ENCODE data around the gene NAALADL2.
"Not testable (repeated sequence)": the region's sequence is repeated elsewhere in the genome, so short reads cannot be mapped to it uniquely, and the experiment has no call there.

The NAALADL2 gene

DNA sequence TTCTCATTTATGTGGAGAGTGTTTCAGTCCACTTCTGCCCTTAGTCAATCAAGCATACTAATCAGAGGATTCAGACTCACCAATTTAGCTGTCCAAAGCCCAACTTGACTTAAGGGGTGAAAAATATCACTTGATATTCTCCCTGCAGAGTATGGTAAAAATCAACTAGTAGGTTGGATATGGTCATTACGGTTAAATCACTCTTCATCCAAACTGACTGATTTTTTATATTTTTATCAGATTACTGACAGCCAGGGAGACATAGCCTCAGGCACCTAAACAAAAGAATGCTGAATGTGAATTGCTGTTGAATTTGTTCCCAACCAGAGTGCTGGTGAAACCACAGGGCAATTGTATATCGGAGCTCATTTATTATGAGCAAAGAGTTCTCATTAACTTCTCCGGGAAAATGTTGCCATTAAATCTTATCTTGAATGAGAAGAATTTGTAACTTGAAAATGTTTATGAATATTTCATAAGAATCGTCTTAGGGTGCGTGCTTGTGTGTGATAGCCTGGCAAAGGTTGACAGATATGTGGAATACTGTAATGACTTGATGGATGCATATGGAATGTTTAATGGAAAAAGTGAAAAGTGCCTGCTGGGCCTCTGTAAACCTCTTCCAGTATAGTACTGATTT lies 411.2 kb downstream of the NAALADL2 start:
- in situ Hi-C loops (cut with HindIII; ENCODE audit: low sequenced_read_pairs) = no loop called here
- no peak overlapping the region for H3K4me3 ChIP-seq (ENCODE audit: low read depth, low read length)
- TF ChIP-seq CTCF (IDR thresholded peaks at IDR 0.05; ENCODE audit: low read depth, low read length) = no peak
- peak; percentile 59 for DNase-seq (ENCODE audit: low read depth, low spot score)

- TF ChIP-seq CTCF (IDR thresholded peaks at IDR 0.05; ENCODE audit: low read depth, low read length) = no peak
- in situ Hi-C loops (cut with HindIII; ENCODE audit: low sequenced_read_pairs) = no loop called here
- H3K4me3 ChIP-seq (ENCODE audit: low read depth, low read length) = no peak overlapping the region
- DNase-seq (ENCODE audit: low read depth, low spot score) = no peak
Observed at GRCh38 chr3:175270866-175271265, 411.7 kb downstream of the NAALADL2 start.

DNA sequence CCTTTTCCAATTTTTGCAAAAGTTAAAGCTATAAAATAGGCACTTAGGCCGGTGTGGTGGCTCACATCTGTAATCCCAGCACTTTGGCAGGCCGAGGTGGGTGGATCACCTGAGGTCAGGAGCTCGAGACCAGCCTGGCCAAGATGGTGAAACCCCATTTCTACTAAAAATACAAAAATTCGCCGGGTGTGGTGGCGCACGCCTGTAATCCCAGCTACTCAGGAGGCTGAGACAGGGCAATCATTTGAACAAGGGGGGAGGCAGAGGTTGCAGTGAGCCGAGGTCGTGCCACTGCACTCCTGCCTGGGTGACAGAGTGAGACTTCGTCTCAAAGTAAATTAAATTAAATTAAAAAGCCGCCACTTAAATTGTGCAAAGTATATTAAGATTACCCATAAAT lies 412.3 kb downstream of the NAALADL2 start:
- in situ Hi-C loops (cut with HindIII; ENCODE audit: low sequenced_read_pairs); H3K4me3 ChIP-seq (ENCODE audit: low read depth, low read length); DNase-seq (ENCODE audit: low read depth, low spot score): not testable (repeated sequence)

DNA sequence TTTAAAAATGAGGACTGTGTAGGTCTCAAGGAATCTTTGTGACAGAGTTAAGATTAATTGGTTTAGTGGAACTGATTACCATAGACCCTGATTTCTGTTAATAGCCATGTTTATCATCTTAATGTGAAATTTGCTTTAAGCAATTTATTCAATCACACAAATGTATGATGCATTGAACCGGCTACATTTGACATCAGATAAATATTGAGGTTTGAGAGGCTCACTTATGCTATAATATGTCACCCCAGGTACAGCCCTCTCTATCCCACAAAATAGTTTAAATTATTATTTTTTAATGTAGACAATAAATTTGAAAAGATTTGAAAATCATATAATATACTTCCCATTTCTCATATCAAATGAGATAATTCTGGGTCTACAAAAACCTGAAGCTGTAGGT lies 413.3 kb downstream of the NAALADL2 start:
- in situ Hi-C loops (cut with HindIII; ENCODE audit: low sequenced_read_pairs) = no loop called here
- DNase-seq (ENCODE audit: low read depth, low spot score) = no peak
- no peak overlapping the region for H3K4me3 ChIP-seq (ENCODE audit: low read depth, low read length)
- no peak for TF ChIP-seq CTCF (IDR thresholded peaks at IDR 0.05; ENCODE audit: low read depth, low read length)

GRCh38 chr3:175273573-175273972 lies 414.4 kb downstream of the NAALADL2 start:
- DNase-seq (ENCODE audit: low read depth, low spot score) = no peak
- in situ Hi-C loops (cut with HindIII; ENCODE audit: low sequenced_read_pairs) = no loop called here
- no peak overlapping the region for H3K4me3 ChIP-seq (ENCODE audit: low read depth, low read length)
- TF ChIP-seq CTCF (IDR thresholded peaks at IDR 0.05; ENCODE audit: low read depth, low read length) = no peak

GRCh38 chr3:175274056-175274455 lies 414.9 kb downstream of the NAALADL2 start:
- no peak for DNase-seq (ENCODE audit: low read depth, low spot score)
- no peak for TF ChIP-seq CTCF (IDR thresholded peaks at IDR 0.05; ENCODE audit: low read depth, low read length)
- in situ Hi-C loops (cut with HindIII; ENCODE audit: low sequenced_read_pairs) = no loop called here
- no peak overlapping the region for H3K4me3 ChIP-seq (ENCODE audit: low read depth, low read length)

GRCh38 chr3:175274474-175275218 lies 415.5 kb downstream of the NAALADL2 start:
- no peak for TF ChIP-seq CTCF (IDR thresholded peaks at IDR 0.05; ENCODE audit: low read depth, low read length)
- DNase-seq (ENCODE audit: low read depth, low spot score) = no peak
- no peak overlapping the region for H3K4me3 ChIP-seq (ENCODE audit: low read depth, low read length)
- in situ Hi-C loops (cut with HindIII; ENCODE audit: low sequenced_read_pairs) = no loop called here
